Activated naive CD8-positive, alpha-beta T cell treated with anti-CD3 and anti-CD28 coated beads for 36 hours (primary cell): Measurements from ENCODE around the gene PHF12. TPM values are rescaled to one million over a fixed set of nuclear protein-coding genes. Genes with fewer than 3 reads are reported as not detected.
A peak's percentile ranks its signal among the peaks of the same experiment; 100 is the strongest.

Experiments
- DNase-seq: peaks from one replicate; pipeline ENCODE4 v3.0.0; 2021
- H3K27ac Mint-ChIP-seq: one replicate; pipeline ENCODE4 v1.8.0; 2022; ENCODE audit warnings: mild to moderate bottlenecking, moderate library complexity, mixed read lengths
- H3K27me3 Mint-ChIP-seq: one replicate; pipeline ENCODE4 v1.8.0; 2022; ENCODE audit warnings: mild to moderate bottlenecking, mixed read lengths
- H3K36me3 Mint-ChIP-seq: one replicate; pipeline ENCODE4 v1.8.0; 2021; ENCODE audit warnings: mild to moderate bottlenecking, mixed read lengths
- H3K4me1 Mint-ChIP-seq: one replicate; pipeline ENCODE4 v1.8.0; 2021; ENCODE audit warnings: mixed read lengths
- H3K4me3 Mint-ChIP-seq: one replicate; pipeline ENCODE4 v1.8.0; 2022; ENCODE audit warnings: mild to moderate bottlenecking, moderate library complexity, mixed read lengths
- H3K9me3 Mint-ChIP-seq: one replicate; pipeline ENCODE4 v1.8.0; 2022; ENCODE audit warnings: mixed read lengths
- total RNA-seq, 2 experiments: library from RNA; stranded (reverse); gene quantifications; one replicate each; pipeline ENCODE4 v1.2.3, GENCODE V29; 2021

PHF12 gene
- total RNA-seq, 2 experiments from 2014 or later: 41.4 to 45.7 TPM

DNA sequence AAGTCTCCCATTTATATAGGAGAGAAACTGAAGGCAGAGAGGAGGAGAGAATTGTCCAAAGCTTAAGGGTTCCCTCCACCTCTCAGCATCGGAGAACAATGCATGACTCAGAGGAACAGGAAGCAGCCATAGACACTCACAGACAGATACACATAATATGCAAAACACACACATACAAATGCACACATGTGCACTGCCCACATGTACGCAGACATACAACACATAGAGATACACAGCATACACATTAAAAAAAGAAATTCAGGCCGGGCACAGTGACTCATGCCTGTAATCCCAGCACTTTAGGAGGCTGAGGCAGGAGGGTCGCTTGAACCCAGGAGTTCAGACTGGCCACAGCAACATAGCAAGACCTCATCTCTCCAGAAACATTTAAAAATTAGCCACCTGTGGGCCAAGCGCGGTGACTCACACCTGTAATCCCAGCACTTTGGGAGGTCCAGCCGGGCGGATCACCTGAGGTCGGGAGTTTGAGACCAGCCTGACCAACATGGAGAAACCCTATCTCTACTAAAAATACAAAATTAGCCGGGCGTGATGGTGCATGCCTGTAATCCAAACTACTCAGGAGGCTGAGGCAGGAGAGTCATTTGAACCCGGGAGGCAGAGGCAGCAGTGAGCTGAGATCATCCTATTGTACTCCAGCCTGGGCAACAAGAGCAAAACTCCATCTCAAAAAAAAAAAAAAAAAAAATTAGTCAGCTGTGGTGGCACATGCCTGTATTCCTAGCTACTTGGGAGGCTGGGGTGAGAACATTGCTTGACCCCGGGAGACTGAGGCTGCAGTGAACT, 85.2 kb downstream of the PHF12 start:
- no peak for DNase-seq
- H3K27ac Mint-ChIP-seq: no peak overlapping the region
- H3K4me1 Mint-ChIP-seq: peaks cover 3% of the 10 kb centered on the region
- H3K36me3 Mint-ChIP-seq: peaks cover 4% of the 10 kb centered on the region
- H3K4me3 Mint-ChIP-seq: no peak overlapping the region
- H3K9me3 Mint-ChIP-seq: no peaks in the 10 kb centered on the region
- no peaks in the 10 kb centered on the region for H3K27me3 Mint-ChIP-seq

DNA sequence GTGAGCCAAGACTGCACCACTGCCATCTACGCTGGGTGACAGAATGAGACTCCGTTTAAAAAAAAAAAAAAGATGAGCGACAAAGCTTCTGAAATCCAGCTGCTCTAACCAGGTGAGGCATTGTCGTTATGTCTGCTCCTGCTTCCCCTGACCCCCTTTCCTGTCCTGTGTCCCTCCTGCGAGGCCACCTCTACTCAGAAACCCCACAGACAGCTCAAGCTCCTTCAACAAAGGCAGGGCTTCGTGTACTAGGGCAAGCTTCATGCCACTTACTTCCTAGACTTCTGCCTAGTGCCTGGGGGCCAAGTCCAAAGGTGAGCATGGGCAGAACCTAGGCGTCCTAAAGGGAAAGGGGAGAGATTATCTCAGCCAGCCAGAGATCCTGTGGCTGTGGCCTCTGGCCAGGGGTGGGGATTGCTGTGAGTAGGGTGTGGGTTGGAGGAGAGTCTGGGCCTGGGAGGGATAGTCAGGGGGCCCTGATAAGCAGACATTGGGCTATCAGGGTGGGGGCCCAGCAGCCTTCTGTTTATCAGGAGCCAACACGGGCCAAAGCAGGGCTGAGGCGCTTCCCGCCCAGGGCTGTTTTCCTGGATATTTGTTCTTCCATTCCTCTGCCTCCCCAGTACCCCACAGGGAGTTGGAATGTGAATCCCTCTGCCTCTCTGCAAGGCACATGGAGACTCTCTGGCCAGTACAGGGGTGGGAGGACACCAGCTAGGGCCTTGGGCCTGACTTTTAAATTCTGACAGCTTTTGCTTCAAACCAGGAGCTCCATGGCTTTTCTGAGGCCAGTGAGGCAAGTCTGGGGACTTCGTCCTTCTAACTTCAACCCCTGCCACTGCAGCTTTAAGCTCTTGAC, 86.1 kb downstream of the PHF12 start:
- peaks cover 4% of the 10 kb centered on the region for H3K36me3 Mint-ChIP-seq
- no peaks in the 10 kb centered on the region for H3K4me1 Mint-ChIP-seq
- H3K4me3 Mint-ChIP-seq: no peak overlapping the region
- no peak for DNase-seq
- H3K9me3 Mint-ChIP-seq: no peaks in the 10 kb centered on the region
- H3K27ac Mint-ChIP-seq: no peak overlapping the region
- no peaks in the 10 kb centered on the region for H3K27me3 Mint-ChIP-seq

- H3K36me3 Mint-ChIP-seq: peaks cover 4% of the 10 kb centered on the region
- no peak overlapping the region for H3K27ac Mint-ChIP-seq
- H3K9me3 Mint-ChIP-seq: no peaks in the 10 kb centered on the region
- no peaks in the 10 kb centered on the region for H3K4me1 Mint-ChIP-seq
- DNase-seq: no peak
- H3K4me3 Mint-ChIP-seq: no peak overlapping the region
- H3K27me3 Mint-ChIP-seq: no peaks in the 10 kb centered on the region
These were observed 87.4 kb downstream of the PHF12 start for GRCh38 chr17:28863953-28864352.

DNA sequence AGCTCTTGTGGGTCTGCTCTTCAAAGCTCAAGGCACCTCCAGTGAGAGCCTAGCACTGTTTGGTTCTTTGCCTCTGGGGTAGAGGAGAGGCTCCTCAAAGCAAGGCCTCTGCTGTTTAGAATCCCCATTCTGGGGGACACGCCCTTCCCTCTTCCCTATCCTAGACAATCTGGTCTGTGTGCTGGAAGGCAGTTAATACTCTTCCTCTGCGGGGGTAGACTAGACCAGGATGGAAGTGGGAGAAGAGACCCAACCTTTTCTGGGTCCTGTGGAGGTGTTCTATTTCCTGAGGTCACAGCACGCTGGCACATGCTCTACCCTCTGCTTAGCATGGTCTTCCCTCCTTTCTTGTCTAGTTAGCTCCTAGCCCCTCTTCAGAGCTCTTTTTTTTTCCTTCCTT, 88.8 kb downstream of the PHF12 start:
- peaks cover 6% of the 10 kb centered on the region for H3K4me1 Mint-ChIP-seq
- H3K27ac Mint-ChIP-seq: no peak overlapping the region
- H3K27me3 Mint-ChIP-seq: no peaks in the 10 kb centered on the region
- no peak overlapping the region for H3K4me3 Mint-ChIP-seq
- H3K36me3 Mint-ChIP-seq: peaks cover 11% of the 10 kb centered on the region
- DNase-seq: no peak
- no peaks in the 10 kb centered on the region for H3K9me3 Mint-ChIP-seq

DNA sequence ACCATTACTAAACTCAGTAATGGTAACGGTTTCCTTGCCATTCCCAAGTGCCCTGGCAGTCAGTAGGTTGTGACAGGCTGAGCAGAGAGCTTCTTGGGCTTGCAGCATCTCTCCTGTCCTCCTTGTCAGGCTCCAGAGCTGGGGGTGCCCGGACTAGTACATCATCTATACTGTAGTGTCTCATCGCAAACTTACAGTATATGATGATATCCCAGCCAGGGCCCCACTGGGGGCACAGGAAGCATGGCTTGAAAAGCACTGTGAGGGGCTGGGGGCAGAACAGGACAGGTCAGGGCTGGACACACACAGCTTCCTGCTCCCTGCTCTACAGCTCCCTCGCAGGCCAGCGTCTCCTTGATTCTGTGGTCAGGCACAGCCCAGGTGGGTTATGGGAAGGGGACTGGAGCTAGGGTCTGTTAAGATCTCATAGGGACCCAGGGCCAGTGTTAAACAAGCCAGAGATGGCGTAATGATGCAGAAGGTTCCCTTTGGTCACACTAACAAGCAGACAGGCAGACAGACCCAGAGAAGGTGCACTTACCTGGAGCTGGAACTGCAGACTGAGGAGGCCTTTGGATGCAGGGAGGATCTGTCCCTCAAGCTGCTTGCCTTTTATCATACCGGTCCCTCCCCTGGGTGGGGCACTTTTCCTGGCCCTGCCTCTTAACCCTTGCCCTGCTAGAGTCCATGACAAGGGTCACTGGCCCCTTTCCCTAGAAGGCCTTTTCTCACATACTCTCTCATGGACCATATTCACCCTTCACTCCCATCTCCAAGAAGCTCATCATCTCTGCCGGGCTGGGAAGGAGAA, 89.7 kb downstream of the PHF12 start:
- Mint-ChIP-seq H3K4me1 (peaks cover 8% of the 10 kb centered on the region), H3K27me3 (no peaks in the 10 kb centered on the region), H3K4me3 (no peak overlapping the region), H3K9me3 (no peaks in the 10 kb centered on the region), H3K27ac (no peak overlapping the region), H3K36me3 (peaks cover 14% of the 10 kb centered on the region)
- no peak for DNase-seq

DNA sequence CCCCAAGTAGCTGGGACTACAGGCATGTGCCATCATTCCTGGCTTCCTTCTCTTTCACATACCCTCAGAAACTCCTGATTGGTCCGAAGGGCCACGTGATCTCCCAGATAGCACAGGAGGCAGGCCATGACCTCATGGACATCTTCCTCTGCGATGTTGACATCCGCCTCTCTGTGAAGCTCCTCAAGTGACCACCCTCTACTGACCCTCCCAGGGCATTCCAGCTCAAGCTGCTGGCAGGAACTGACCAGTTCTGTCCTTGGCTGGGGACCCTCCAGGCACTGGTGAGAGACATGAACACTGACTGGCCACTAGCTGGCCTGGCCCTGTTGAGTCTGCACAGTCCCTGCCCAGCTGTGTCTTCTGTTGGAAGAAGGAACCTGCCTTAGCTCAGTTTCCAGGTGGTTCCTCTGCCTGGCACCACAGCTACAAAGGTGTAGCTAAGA, 90.9 kb downstream of the PHF12 start:
- H3K27me3 Mint-ChIP-seq: no peaks in the 10 kb centered on the region

GRCh38 chr17:28858801-28859355, 92.4 kb downstream of the PHF12 start:
- Mint-ChIP-seq H3K27me3 (no peaks in the 10 kb centered on the region), H3K36me3 (peaks cover 16% of the 10 kb centered on the region), H3K4me3 (no peak overlapping the region), H3K27ac (peak overlapping the region; percentile 71), H3K4me1 (peaks cover 18% of the 10 kb centered on the region), H3K9me3 (no peaks in the 10 kb centered on the region)
- DNase-seq: no peak

More for the DNA sequence above, 90.9 kb downstream of the PHF12 start:
- DNase-seq: no peak
- Mint-ChIP-seq H3K9me3 (no peaks in the 10 kb centered on the region), H3K27ac (peak overlapping the region; percentile 42), H3K4me1 (peaks cover 15% of the 10 kb centered on the region), H3K4me3 (no peak overlapping the region), H3K36me3 (peaks cover 14% of the 10 kb centered on the region)

- no peaks in the 10 kb centered on the region for H3K9me3 Mint-ChIP-seq
- peak overlapping the region; percentile 71 for H3K27ac Mint-ChIP-seq
- peaks cover 21% of the 10 kb centered on the region for H3K4me1 Mint-ChIP-seq
- no peaks in the 10 kb centered on the region for H3K27me3 Mint-ChIP-seq
- DNase-seq: no peak
- peak overlapping the region; percentile 30 for H3K4me3 Mint-ChIP-seq
- peaks cover 16% of the 10 kb centered on the region for H3K36me3 Mint-ChIP-seq
These were observed 93.2 kb downstream of the PHF12 start for GRCh38 chr17:28857905-28858800.

GRCh38 chr17:28856028-28856574, 95.2 kb downstream of the PHF12 start:
- Mint-ChIP-seq H3K9me3 (no peaks in the 10 kb centered on the region), H3K27me3 (no peaks in the 10 kb centered on the region), H3K4me3 (peak overlapping the region; percentile 84), H3K27ac (peak overlapping the region; percentile 65), H3K4me1 (peaks cover 21% of the 10 kb centered on the region), H3K36me3 (peaks cover 12% of the 10 kb centered on the region)
- no peak for DNase-seq

DNA sequence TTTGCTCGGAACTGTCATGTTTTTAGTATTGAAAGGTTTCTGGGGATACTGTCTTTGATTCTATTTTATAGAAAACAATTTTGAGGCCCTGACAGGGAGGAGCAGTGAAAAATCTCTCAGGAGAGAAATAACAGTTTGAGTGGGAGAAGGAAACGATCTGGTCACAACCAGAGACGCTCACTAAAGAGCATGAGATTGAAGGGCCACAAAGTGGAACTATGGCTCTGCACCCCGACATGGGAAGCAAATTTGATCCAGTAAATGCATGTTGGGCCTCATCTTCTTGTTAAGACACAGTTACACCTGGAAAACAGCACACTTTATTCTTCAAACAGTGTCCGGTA, 96.0 kb downstream of the PHF12 start:
- Mint-ChIP-seq H3K4me1 (peaks cover 21% of the 10 kb centered on the region), H3K36me3 (peaks cover 12% of the 10 kb centered on the region), H3K4me3 (peak overlapping the region; percentile 84), H3K9me3 (no peaks in the 10 kb centered on the region), H3K27me3 (no peaks in the 10 kb centered on the region), H3K27ac (peak overlapping the region; percentile 90)
- no peak for DNase-seq

Other genes starting within 250 kb of the PHF12 start
- gene PROCA1, start 239.6 kb downstream of the PHF12 start, total RNA-seq: 1 to 10 TPM; 3.1 to 3.9 TPM
- 1 to 10 TPM; 7.6 to 8.2 TPM for gene RAB34, start 233.7 kb downstream of the PHF12 start, total RNA-seq
- gene RPL23A, start 231.5 kb downstream of the PHF12 start, total RNA-seq: 1,000 to 10,000 TPM; 2,447 to 2,533 TPM
- gene TLCD1, start 225.3 kb downstream of the PHF12 start, total RNA-seq: 10 to 100 TPM; 15.5 to 17.8 TPM
- 1 to 10 TPM; 4.8 to 5.6 TPM for gene NEK8, start 222.7 kb downstream of the PHF12 start, total RNA-seq
- gene TRAF4, start 207.5 kb downstream of the PHF12 start, total RNA-seq: 100 to 1,000 TPM; 219 to 221 TPM
- 10 to 100 TPM; 13.9 to 14.2 TPM for gene FAM222B, start 108.7 kb downstream of the PHF12 start, total RNA-seq
- 10 to 100 TPM; 77.6 to 80.4 TPM for gene ERAL1, start 96.5 kb downstream of the PHF12 start, total RNA-seq
- gene FLOT2, start 53.8 kb downstream of the PHF12 start, total RNA-seq: 10 to 100 TPM; 56.2 to 65.2 TPM
- 10 to 100 TPM; 31.8 to 34.1 TPM for gene DHRS13, start 48.4 kb downstream of the PHF12 start, total RNA-seq
- not detected for gene SEZ6, start 54.5 kb upstream of the PHF12 start, total RNA-seq
- gene PIPOX, start 91.6 kb upstream of the PHF12 start, total RNA-seq: 1 to 10 TPM; 1.3 to 2.0 TPM
- gene MYO18A, start 228.9 kb upstream of the PHF12 start, total RNA-seq: 10 to 100 TPM; 23.6 to 24.2 TPM